ENCODE measurements around the gene CTXN1.

DNA sequence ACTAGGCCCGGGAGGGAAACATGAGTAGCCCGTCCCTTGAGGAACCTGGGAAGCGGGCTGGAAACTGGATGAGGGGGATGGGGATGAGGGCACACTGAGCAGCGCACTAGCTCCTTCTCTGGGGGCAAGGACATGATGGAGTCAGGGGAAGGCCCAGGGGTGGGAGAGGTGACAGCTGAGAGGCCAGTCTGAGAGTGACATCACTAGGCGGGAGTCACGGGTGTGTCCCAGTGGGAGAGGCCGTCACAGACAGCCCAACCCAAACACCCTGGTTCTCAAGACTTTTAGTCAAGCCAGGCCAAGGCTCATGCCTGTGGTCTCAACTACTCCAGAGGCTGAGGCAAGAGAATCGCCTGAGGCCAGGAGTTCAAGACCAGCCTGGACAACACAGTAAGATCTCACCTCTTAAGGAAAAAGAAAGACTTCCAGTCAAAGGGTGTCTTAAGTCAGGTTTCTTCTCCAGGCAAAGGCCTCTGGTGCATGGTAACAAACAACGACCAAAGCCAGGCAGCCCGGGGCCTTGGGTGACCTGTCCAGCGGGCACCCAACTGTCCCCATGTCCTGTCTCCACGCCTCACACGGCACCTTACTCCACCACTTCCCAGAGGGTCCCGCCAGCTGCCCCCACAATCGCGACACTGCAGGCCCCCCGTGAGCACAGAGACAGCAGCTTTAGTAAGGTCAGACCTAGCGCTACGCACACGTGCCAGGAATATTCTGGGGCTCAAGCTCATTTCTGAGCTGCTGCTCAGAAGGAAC lies 43.0 kb upstream of the CTXN1 start:
- TF ChIP-seq FOXM1 (IDR thresholded peaks at IDR 0.05; ENCODE audit: borderline replicate concordance) (no peak), HDGF (IDR thresholded peaks at IDR 0.05; ENCODE audit: borderline replicate concordance) (no peak), L3MBTL2 (conservative IDR thresholded peaks at IDR 0.05) (no peak), CTBP1 (IDR thresholded peaks at IDR 0.05; ENCODE audit: borderline replicate concordance) (no peak), NFRKB (IDR thresholded peaks at IDR 0.05) (no peak), TARDBP (IDR thresholded peaks at IDR 0.05) (no peak), ARNT (IDR thresholded peaks at IDR 0.05) (no peak)
- TF ChIP-seq, protein P1, sequence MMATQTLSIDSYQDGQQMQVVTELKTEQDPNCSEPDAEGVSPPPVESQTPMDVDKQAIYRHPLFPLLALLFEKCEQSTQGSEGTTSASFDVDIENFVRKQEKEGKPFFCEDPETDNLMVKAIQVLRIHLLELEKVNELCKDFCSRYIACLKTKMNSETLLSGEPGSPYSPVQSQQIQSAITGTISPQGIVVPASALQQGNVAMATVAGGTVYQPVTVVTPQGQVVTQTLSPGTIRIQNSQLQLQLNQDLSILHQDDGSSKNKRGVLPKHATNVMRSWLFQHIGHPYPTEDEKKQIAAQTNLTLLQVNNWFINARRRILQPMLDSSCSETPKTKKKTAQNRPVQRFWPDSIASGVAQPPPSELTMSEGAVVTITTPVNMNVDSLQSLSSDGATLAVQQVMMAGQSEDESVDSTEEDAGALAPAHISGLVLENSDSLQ (IDR thresholded peaks at IDR 0.05) = no peak
